BE2C (cell line): Measurements from ENCODE around the gene NHLH2.

Source experiments
- DNase-seq: peaks from one replicate; pipeline ENCODE4 v3.0.0-alpha.2; 2020
- H3K27me3 ChIP-seq: fragments of 250-450 bp; sonication (Bioruptor Pico); 2 replicates; pipeline ENCODE4 v1.5.1; 2020; ENCODE audit warnings: mild to moderate bottlenecking
- H3K36me3 ChIP-seq: fragments of 250-450 bp; sonication (Bioruptor Pico); 2 replicates; pipeline ENCODE4 v1.5.1; 2020; ENCODE audit warnings: mild to moderate bottlenecking
- H3K4me1 ChIP-seq: fragments of 250-450 bp; sonication (Bioruptor Pico); 2 replicates; pipeline ENCODE4 v1.5.1; 2020
- H3K4me3 ChIP-seq: 2 replicates; pipeline ENCODE4 v1.5.1; 2011; ENCODE audit warnings: low read depth, low read length
- H3K9me3 ChIP-seq: fragments of 250-450 bp; sonication (Bioruptor Pico); 2 replicates; pipeline ENCODE4 v1.5.1; 2020
- TF ChIP-seq, protein P1 (sequence below): IDR thresholded peaks from 2 replicates; pipeline ENCODE4 v1.5.1; 2012; ENCODE audit warnings: mild to moderate bottlenecking, low read depth, low read length

Gene NHLH2

DNA sequence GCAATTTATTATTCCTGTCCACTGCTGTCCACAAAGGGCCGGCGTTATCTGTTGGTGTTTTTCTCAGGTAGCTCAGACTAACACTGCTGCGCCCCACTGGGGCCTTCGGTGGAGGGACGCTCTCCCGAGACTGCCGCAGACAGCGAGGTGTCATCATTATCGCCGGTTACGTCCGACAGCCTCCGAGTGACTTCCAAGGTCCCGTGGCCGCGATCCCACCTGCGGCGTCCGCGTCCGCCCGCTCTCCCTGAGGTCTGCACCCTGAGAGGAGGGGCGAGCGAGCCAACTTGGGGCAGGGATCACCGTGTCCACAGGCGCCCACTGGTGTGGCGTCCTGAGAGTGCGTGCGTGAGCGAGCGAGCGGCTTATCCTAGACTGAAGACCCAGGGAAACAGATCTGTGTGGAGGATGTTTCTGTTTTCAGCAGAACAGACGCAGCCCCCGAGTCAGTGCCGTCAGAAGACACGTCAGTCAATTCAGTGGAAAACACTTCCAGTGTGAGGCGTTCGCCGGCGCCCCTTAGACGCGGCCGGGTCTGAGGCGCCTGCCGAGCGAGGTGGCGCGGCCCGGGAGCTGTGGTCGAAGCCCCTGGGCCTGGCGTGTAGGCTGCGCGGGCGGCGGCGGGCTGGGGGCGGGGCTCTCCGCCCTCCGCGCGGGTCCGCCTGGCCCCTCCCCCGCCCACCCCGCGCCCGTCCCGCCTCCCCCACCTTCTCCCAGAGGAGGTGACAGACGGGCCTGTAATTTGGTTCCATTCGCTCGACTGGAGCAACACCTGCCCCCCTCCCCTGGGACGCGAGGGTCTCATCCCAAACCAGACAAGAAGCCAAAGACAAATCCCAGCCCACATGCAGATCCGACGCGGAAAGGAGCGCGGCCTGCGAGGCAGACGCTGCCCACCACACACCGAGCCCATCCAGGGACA, 12.6 kb downstream of the NHLH2 start:
- TF ChIP-seq, protein P1, sequence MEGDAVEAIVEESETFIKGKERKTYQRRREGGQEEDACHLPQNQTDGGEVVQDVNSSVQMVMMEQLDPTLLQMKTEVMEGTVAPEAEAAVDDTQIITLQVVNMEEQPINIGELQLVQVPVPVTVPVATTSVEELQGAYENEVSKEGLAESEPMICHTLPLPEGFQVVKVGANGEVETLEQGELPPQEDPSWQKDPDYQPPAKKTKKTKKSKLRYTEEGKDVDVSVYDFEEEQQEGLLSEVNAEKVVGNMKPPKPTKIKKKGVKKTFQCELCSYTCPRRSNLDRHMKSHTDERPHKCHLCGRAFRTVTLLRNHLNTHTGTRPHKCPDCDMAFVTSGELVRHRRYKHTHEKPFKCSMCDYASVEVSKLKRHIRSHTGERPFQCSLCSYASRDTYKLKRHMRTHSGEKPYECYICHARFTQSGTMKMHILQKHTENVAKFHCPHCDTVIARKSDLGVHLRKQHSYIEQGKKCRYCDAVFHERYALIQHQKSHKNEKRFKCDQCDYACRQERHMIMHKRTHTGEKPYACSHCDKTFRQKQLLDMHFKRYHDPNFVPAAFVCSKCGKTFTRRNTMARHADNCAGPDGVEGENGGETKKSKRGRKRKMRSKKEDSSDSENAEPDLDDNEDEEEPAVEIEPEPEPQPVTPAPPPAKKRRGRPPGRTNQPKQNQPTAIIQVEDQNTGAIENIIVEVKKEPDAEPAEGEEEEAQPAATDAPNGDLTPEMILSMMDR = no peak
- Histone ChIP-seq H3K9me3 (no peaks in the 10 kb centered on the region), H3K27me3 (peaks cover 25% of the 10 kb centered on the region), H3K4me1 (no peaks in the 10 kb centered on the region), H3K4me3 (peak overlapping the region; percentile 45), H3K36me3 (no peaks in the 10 kb centered on the region)
- DNase-seq = peak; percentile 37

DNA sequence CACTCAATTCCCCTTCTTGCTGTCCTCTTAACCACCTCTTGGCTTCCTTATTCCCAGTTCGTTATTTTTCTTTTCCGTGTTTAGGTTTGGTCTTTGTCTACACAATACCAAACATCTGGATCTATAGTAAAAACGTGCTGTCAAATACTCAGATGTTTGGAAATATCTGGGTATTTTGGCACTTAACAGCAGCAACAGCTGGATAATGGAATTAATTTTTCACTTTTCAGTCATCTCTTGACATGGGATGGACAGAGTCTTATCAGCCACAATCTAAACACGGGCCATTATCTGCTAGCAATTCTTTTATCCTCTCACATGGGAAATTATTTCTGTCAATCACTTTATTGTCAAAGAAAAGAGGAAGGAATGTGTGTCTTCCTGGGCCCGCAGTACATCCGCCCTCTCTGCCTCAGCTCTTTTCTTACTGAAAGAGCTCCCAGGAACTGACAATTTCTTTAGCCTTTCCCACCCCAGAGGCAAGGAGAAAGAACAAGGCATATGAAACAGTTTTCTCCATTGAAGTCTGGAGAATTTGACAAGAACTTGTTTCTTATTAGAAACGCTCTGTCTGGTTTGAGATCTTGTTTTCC, 13.4 kb downstream of the NHLH2 start:
- peak overlapping the region; percentile 45 for H3K4me3 ChIP-seq
- H3K9me3 ChIP-seq = no peaks in the 10 kb centered on the region
- H3K4me1 ChIP-seq = no peaks in the 10 kb centered on the region
- DNase-seq = no peak
- TF ChIP-seq, protein P1 = no peak
- peaks cover 27% of the 10 kb centered on the region for H3K27me3 ChIP-seq
- H3K36me3 ChIP-seq = no peaks in the 10 kb centered on the region

DNA sequence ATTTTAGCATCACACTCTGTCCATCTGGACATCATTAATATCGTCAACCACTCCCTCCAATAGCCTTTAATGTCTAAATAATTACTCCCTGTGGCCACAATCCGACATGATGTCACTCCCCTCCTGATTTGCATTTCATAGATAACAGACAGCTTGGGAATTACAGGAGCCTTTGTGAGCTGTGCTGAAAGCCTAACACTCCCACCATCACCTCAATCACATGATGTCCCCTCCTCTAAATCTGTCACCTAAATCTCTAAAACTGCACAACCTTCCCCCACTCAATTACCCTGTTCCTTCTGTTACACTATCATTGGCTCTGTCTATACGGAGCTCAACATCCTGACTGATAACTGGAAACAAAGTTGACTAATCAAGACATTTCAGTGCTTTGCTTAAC, 14.3 kb downstream of the NHLH2 start:
- peaks cover 27% of the 10 kb centered on the region for H3K27me3 ChIP-seq
- no peak overlapping the region for H3K4me3 ChIP-seq
- DNase-seq = no peak
- TF ChIP-seq, protein P1 = no peak
- no peaks in the 10 kb centered on the region for H3K36me3 ChIP-seq
- H3K4me1 ChIP-seq = no peaks in the 10 kb centered on the region
- H3K9me3 ChIP-seq = no peaks in the 10 kb centered on the region

DNA sequence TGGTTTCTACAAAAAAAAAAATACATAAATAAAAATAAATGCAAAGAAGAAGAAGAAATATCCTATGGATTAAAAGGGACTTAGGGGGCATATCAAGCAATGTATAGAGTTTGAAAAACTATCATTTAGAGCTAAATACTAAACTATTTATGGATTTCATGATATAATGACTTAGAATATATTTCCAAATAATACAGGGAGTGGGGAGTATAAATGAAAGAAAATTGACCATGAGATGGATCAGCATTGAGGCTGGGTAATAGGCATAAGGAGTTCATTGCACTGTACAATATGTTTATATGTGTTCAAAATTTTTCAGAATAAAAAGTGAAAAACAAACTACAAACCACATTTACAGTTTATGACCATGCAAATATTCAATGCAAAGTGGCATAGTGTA, 18.8 kb downstream of the NHLH2 start:
- H3K4me1 ChIP-seq = no peaks in the 10 kb centered on the region
- H3K27me3 ChIP-seq = peaks cover 19% of the 10 kb centered on the region
- no peak overlapping the region for H3K4me3 ChIP-seq
- no peak for DNase-seq
- TF ChIP-seq, protein P1 = no peak
- H3K36me3 ChIP-seq = no peaks in the 10 kb centered on the region
- no peaks in the 10 kb centered on the region for H3K9me3 ChIP-seq

DNA sequence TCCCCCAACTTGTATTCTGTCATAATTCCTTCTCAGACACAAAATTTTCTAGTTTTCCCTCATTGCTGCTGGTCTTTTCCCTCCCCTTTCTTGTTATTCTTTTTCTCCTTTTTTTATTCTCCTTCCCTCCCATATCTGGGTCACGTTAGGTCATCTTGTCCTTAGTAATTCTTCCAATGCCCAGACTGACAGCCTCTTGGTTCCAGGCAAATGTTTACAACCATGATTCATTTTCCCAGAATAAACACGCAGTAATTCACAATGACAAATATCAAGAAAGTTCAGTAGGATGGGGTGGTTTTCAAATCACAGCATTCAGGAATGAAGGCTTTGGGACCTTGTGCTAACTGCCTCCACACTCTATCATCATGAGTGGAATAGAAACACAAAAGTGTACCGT, 25.2 kb downstream of the NHLH2 start:
- TF ChIP-seq, protein P1 = no peak
- no peak for DNase-seq
- no peaks in the 10 kb centered on the region for H3K27me3 ChIP-seq
- H3K4me1 ChIP-seq = no peaks in the 10 kb centered on the region
- H3K9me3 ChIP-seq = no peaks in the 10 kb centered on the region
- no peak overlapping the region for H3K4me3 ChIP-seq
- H3K36me3 ChIP-seq = no peaks in the 10 kb centered on the region
